Ascending aorta (tissue), 2 donors: ENCODE measurements around the gene C6orf62. TPM values are rescaled to one million over a fixed set of nuclear protein-coding genes. Genes with fewer than 3 reads are reported as not detected.
"Not testable (repeated sequence)": the region's sequence is repeated elsewhere in the genome, so short reads cannot be mapped to it uniquely, and the experiment has no call there.

ENCODE experiments used
- DNase-seq, 2 donors: peaks; one replicate each; pipeline ENCODE4 v3.0.0-alpha.2; 2019; ENCODE audit warnings: low spot score in 2 of 2
- H3K27ac ChIP-seq, 2 donors: fragments of 200-600 bp; sonication (generic); one replicate each; pipeline ENCODE4 v1.5.1; 2016 to 2017; ENCODE audit warnings: mild to moderate bottlenecking in 1 of 2
- H3K27me3 ChIP-seq: fragments of 200-600 bp; sonication (generic); one replicate; pipeline ENCODE4 v1.5.1; 2017
- H3K36me3 ChIP-seq, 2 donors: fragments of 200-600 bp; sonication (generic); one replicate each; pipeline ENCODE4 v1.5.1; 2016
- H3K4me1 ChIP-seq, 2 donors: fragments of 200-600 bp; sonication (generic); one replicate each; pipeline ENCODE4 v1.5.1; 2016 to 2017; ENCODE audit warnings: mild to moderate bottlenecking in 1 of 2
- H3K4me3 ChIP-seq, 2 donors: fragments of 200-600 bp; sonication (generic); one replicate each; pipeline ENCODE4 v1.5.1; 2016 to 2017; ENCODE audit warnings: mild to moderate bottlenecking in 1 of 2
- H3K9me3 ChIP-seq, 2 donors: fragments of 200-600 bp; sonication (generic); one replicate each; pipeline ENCODE4 v1.5.1; 2016
- CTCF ChIP-seq, 3 experiments: fragments of 200-600 bp in 2 of 3; fragments of 450-650 bp in 1 of 3; sonication (generic) in 2 of 3; IDR thresholded peaks; one replicate each; pipeline ENCODE4 v1.5.1; 2016 to 2019; ENCODE audit warnings: antibody characterized with exemption in 3 of 3, mild to moderate bottlenecking in 1 of 3, moderate library complexity in 1 of 3
- intact Hi-C: fragments of 100-400 bp; cut with DNase I; formaldehyde crosslinking; loops from one replicate; pipeline ENCODE4 v1.15.1; 2023
- total RNA-seq: library from RNA; depleted of rRNA; stranded (reverse); fragments of >200 nt; gene quantifications from one replicate; pipeline ENCODE4 v1.1.0, GENCODE V29; 2016

Gene C6orf62
- total RNA-seq, 1 donor from 2014 or later, result 29.6 TPM

- H3K27ac ChIP-seq, result no peak overlapping the region
- intact Hi-C loops, result no loop called here
Measured at GRCh38 chr6:24761851-24762250, 42.9 kb upstream of the C6orf62 start.

GRCh38 chr6:24761193-24761835 is 42.4 kb upstream of the C6orf62 start:
- intact Hi-C loops, result no loop called here
- no peak overlapping the region for H3K4me3 ChIP-seq
- no peak for DNase-seq
- H3K27ac ChIP-seq, result no peak overlapping the region
- no peaks in the 10 kb centered on the region for H3K36me3 ChIP-seq
- H3K9me3 ChIP-seq, result no peaks in the 10 kb centered on the region
- H3K27me3 ChIP-seq, result no peaks in the 10 kb centered on the region
- no peaks in the 10 kb centered on the region for H3K4me1 ChIP-seq
- TF ChIP-seq CTCF (IDR thresholded peaks at IDR 0.05), result no peak

More at GRCh38 chr6:24761851-24762250, 42.9 kb upstream of the C6orf62 start:
- no peaks in the 10 kb centered on the region for H3K9me3 ChIP-seq
- TF ChIP-seq CTCF (IDR thresholded peaks at IDR 0.05), result no peak
- no peaks in the 10 kb centered on the region for H3K27me3 ChIP-seq
- no peak for DNase-seq
- H3K36me3 ChIP-seq, result no peaks in the 10 kb centered on the region
- H3K4me1 ChIP-seq, result no peaks in the 10 kb centered on the region
- H3K4me3 ChIP-seq, result no peak overlapping the region

GRCh38 chr6:24760210-24760609 is 41.3 kb upstream of the C6orf62 start:
- intact Hi-C loops, result no loop called here
- no peak for TF ChIP-seq CTCF (IDR thresholded peaks at IDR 0.05)

GRCh38 chr6:24759718-24760117 is 40.8 kb upstream of the C6orf62 start:
- no peak for TF ChIP-seq CTCF (IDR thresholded peaks at IDR 0.05)
- Histone ChIP-seq H3K36me3 (no peaks in the 10 kb centered on the region), H3K27me3 (no peaks in the 10 kb centered on the region), H3K4me3 (no peak overlapping the region), H3K4me1 (no peaks in the 10 kb centered on the region), H3K27ac (no peak overlapping the region), H3K9me3 (no peaks in the 10 kb centered on the region)
- intact Hi-C loops, result no loop called here
- no peak for DNase-seq

More at GRCh38 chr6:24760210-24760609, 41.3 kb upstream of the C6orf62 start:
- no peak overlapping the region for H3K4me3 ChIP-seq
- no peaks in the 10 kb centered on the region for H3K27me3 ChIP-seq
- H3K27ac ChIP-seq, result no peak overlapping the region
- no peaks in the 10 kb centered on the region for H3K36me3 ChIP-seq
- DNase-seq, result no peak
- H3K4me1 ChIP-seq, result no peaks in the 10 kb centered on the region
- no peaks in the 10 kb centered on the region for H3K9me3 ChIP-seq

- Histone ChIP-seq H3K27ac (no peak overlapping the region), H3K4me3 (no peak overlapping the region), H3K36me3 (no peaks in the 10 kb centered on the region), H3K27me3 (no peaks in the 10 kb centered on the region), H3K9me3 (no peaks in the 10 kb centered on the region), H3K4me1 (no peaks in the 10 kb centered on the region)
- no peak for TF ChIP-seq CTCF (IDR thresholded peaks at IDR 0.05)
- intact Hi-C loops, result no loop called here
- DNase-seq, result no peak
Measured at GRCh38 chr6:24757611-24758010, 38.7 kb upstream of the C6orf62 start.

- DNase-seq, result no peak
- TF ChIP-seq CTCF (IDR thresholded peaks at IDR 0.05), result no peak
- Histone ChIP-seq H3K4me3 (no peak overlapping the region), H3K4me1 (no peaks in the 10 kb centered on the region), H3K27ac (no peak overlapping the region), H3K27me3 (no peaks in the 10 kb centered on the region), H3K9me3 (no peaks in the 10 kb centered on the region), H3K36me3 (no peaks in the 10 kb centered on the region)
- intact Hi-C loops, result no loop called here
Measured at GRCh38 chr6:24755279-24755678, 36.3 kb upstream of the C6orf62 start.

- H3K4me3 ChIP-seq, intact Hi-C loops, H3K36me3 ChIP-seq, DNase-seq, H3K27me3 ChIP-seq, H3K9me3 ChIP-seq, H3K4me1 ChIP-seq, H3K27ac ChIP-seq: not testable (repeated sequence)
Measured at GRCh38 chr6:24754378-24754777, 35.4 kb upstream of the C6orf62 start.
